ENCODE results near the gene PUS3.
"Not testable (repeated sequence)": the region's sequence is repeated elsewhere in the genome, so short reads cannot be mapped to it uniquely, and the experiment has no call there.

PUS3 gene

DNA sequence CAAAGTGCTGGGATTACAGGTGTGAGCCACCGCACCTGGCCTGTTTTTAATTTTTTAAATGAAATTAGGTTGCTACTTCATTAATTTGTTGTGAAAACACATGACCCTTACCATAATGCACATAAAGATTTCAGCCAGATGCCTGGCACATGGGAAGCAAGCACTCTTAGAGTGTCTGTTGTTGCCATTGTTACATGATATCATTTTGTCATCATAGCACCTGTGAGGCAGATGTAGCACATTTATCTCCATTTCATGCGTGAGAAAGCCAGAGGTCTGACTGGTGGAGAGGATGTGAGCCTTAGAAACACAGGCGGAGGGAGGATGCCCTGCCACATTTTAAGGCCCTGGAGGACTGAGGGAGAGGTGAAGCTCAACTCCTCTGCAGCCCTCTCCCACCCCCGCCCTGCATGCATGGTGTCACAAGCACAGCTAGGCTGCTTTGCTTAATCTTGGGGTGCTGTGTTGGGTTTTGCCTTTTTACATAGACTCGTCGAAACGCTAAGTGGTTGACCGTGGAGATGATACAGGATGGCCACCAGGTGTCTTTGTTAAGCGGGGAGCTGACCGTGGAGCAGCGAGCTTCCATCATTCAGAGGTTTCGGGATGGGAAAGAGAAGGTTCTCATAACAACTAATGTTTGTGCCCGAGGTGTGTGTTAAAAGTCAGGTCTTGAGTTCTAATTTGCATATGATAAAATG, 15.3 kb upstream of the PUS3 start:
- Histone ChIP-seq H3K27me3 (ENCODE audit: insufficient read depth, poor library complexity, severe bottlenecking) (no peaks in the 10 kb centered on the region), H3K4me3 (ENCODE audit: severe bottlenecking) (no peak overlapping the region), H3K27ac (ENCODE audit: poor library complexity, severe bottlenecking) (no peak overlapping the region), H3K36me3 (ENCODE audit: low read depth) (no peaks in the 10 kb centered on the region), H3K4me1 (ENCODE audit: insufficient read depth, poor library complexity, severe bottlenecking) (peaks cover 2% of the 10 kb centered on the region), H3K9me3 (ENCODE audit: severe bottlenecking) (no peaks in the 10 kb centered on the region)
- TF ChIP-seq, protein P1, sequence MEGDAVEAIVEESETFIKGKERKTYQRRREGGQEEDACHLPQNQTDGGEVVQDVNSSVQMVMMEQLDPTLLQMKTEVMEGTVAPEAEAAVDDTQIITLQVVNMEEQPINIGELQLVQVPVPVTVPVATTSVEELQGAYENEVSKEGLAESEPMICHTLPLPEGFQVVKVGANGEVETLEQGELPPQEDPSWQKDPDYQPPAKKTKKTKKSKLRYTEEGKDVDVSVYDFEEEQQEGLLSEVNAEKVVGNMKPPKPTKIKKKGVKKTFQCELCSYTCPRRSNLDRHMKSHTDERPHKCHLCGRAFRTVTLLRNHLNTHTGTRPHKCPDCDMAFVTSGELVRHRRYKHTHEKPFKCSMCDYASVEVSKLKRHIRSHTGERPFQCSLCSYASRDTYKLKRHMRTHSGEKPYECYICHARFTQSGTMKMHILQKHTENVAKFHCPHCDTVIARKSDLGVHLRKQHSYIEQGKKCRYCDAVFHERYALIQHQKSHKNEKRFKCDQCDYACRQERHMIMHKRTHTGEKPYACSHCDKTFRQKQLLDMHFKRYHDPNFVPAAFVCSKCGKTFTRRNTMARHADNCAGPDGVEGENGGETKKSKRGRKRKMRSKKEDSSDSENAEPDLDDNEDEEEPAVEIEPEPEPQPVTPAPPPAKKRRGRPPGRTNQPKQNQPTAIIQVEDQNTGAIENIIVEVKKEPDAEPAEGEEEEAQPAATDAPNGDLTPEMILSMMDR (IDR thresholded peaks at IDR 0.05; ENCODE audit: poor library complexity, severe bottlenecking) = no peak
- ATAC-seq (ENCODE audit: low read depth) (no peak), DNase-seq (ENCODE audit: low spot score) (no peak)

GRCh38 chr11:125916683-125917347, 13.8 kb upstream of the PUS3 start:
- H3K27ac ChIP-seq (ENCODE audit: poor library complexity, severe bottlenecking) = no peak overlapping the region
- no peaks in the 10 kb centered on the region for H3K9me3 ChIP-seq (ENCODE audit: severe bottlenecking)
- no peaks in the 10 kb centered on the region for H3K27me3 ChIP-seq (ENCODE audit: insufficient read depth, poor library complexity, severe bottlenecking)
- H3K4me1 ChIP-seq (ENCODE audit: insufficient read depth, poor library complexity, severe bottlenecking) = no peaks in the 10 kb centered on the region
- no peak for ATAC-seq (ENCODE audit: low read depth)
- H3K36me3 ChIP-seq (ENCODE audit: low read depth) = no peaks in the 10 kb centered on the region
- DNase-seq (ENCODE audit: low spot score) = no peak
- H3K4me3 ChIP-seq (ENCODE audit: severe bottlenecking) = no peak overlapping the region
- TF ChIP-seq, protein P1 (IDR thresholded peaks at IDR 0.05; ENCODE audit: poor library complexity, severe bottlenecking) = no peak

DNA sequence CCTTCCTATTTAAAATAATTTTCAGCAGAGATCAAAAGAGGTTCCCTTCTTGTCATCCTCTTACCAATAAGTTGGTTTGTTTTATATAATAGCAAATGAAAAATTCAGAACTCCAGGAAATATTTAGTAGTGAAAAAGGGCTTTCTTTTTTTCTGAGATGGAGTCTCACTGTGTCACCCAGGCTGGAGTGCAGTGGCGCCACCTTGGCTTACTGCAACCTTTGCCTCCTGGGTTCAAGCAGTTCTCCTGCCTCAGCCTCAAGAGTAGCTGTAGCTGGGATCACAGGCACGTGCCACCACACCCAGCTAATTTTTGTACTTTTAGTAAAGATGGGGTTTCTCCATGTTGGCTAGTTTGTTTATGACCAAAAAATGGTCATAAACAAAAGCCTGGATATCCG, 11.6 kb upstream of the PUS3 start:
- H3K9me3 ChIP-seq (ENCODE audit: severe bottlenecking); ATAC-seq (ENCODE audit: low read depth); DNase-seq (ENCODE audit: low spot score); H3K27ac ChIP-seq (ENCODE audit: poor library complexity, severe bottlenecking); H3K27me3 ChIP-seq (ENCODE audit: insufficient read depth, poor library complexity, severe bottlenecking); H3K4me3 ChIP-seq (ENCODE audit: severe bottlenecking); H3K4me1 ChIP-seq (ENCODE audit: insufficient read depth, poor library complexity, severe bottlenecking); H3K36me3 ChIP-seq (ENCODE audit: low read depth): not testable (repeated sequence)

DNA sequence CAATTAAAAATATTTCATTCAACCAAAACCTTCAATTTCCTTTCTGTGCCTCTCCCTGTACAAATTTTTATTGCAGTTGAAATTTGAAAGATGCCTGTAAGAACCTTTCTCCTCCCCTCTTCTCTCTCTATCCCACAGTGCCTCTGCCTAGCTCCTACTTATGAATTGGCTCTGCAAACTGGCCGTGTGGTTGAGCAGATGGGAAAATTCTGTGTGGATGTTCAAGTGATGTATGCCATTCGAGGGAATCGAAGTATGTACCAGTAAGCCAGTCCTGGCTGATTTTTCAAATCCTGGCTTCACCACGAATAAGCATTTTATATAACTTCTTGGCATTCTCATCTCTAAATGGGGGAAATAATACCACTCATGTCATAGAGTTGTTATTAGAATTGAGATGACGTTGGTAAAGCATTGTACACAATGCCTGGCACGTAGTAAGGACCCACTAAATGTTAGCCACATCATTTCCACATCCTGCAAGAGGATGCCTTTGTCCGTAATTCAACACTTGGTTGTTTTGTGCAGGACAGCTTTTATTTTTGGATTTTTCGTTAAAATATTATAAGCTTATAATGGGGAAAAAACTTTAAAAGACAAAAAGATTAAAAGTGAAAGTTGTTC, 7.3 kb upstream of the PUS3 start:
- no peak for DNase-seq (ENCODE audit: low spot score)
- H3K27me3 ChIP-seq (ENCODE audit: insufficient read depth, poor library complexity, severe bottlenecking) = peaks cover 8% of the 10 kb centered on the region

DNA sequence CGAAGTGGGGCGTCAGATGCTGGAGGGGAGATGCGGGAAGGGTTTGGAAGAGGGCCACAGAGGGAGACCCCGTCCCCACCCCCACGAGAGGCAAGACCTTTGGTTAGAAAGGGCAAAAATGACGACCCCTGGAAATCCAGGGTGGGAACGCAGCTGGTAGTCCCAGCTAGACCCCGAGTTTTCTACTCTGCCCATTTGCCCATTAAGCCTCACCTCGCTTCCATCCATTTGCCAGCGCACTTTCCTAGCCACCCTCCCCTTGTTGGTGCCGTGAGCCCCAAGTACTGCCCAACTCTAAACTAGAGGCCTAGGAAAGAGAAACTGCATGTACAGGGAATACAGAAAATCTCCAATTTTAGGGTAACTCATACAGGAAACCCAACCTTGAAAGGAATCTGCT, 1.7 kb upstream of the PUS3 start:
- Histone ChIP-seq H3K4me3 (ENCODE audit: severe bottlenecking) (no peak overlapping the region), H3K4me1 (ENCODE audit: insufficient read depth, poor library complexity, severe bottlenecking) (no peaks in the 10 kb centered on the region), H3K36me3 (ENCODE audit: low read depth) (peaks cover 9% of the 10 kb centered on the region), H3K27ac (ENCODE audit: poor library complexity, severe bottlenecking) (no peak overlapping the region), H3K27me3 (ENCODE audit: insufficient read depth, poor library complexity, severe bottlenecking) (peaks cover 28% of the 10 kb centered on the region), H3K9me3 (ENCODE audit: severe bottlenecking) (no peaks in the 10 kb centered on the region)
- TF ChIP-seq, protein P1 (IDR thresholded peaks at IDR 0.05; ENCODE audit: poor library complexity, severe bottlenecking) = no peak
- ATAC-seq (ENCODE audit: low read depth) = no peak
- no peak for DNase-seq (ENCODE audit: low spot score)

More for the DNA sequence above, 7.3 kb upstream of the PUS3 start:
- no peak overlapping the region for H3K27ac ChIP-seq (ENCODE audit: poor library complexity, severe bottlenecking)
- H3K9me3 ChIP-seq (ENCODE audit: severe bottlenecking) = no peaks in the 10 kb centered on the region
- H3K36me3 ChIP-seq (ENCODE audit: low read depth) = no peaks in the 10 kb centered on the region
- H3K4me1 ChIP-seq (ENCODE audit: insufficient read depth, poor library complexity, severe bottlenecking) = no peaks in the 10 kb centered on the region
- TF ChIP-seq, protein P1 (IDR thresholded peaks at IDR 0.05; ENCODE audit: poor library complexity, severe bottlenecking) = no peak
- H3K4me3 ChIP-seq (ENCODE audit: severe bottlenecking) = no peak overlapping the region
- no peak for ATAC-seq (ENCODE audit: low read depth)

All from RWPE2 (cell line).